ENCODE measurements around the gene CAPZA1. TPM values are rescaled to one million over a fixed set of nuclear protein-coding genes. Genes with fewer than 3 reads are reported as not detected.

CAPZA1 gene
- total RNA-seq, 1 experiment from 2014 or later, result 171 TPM

DNA sequence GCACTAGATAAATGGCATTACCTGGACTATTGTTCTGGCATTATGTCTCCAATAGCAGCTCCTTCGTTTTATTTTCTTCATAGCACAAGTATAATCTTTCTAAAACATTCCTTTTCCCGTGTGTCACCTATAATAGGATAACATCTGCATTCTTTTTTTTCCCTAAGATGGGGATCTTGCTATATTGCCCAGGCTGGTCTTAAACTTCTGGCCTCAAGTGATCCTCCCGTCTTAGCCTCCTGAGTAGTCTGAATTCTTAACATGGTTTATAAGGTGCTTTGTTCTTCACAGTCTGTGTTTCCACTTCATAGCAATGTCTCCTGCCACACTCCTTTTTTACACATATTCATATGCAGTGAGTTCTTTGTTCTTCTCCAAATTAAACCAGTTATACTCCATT, 46.2 kb downstream of the CAPZA1 start:
- no peak overlapping the region for H3K27ac ChIP-seq (ENCODE audit: low read depth, low read length, poor library complexity, severe bottlenecking)
- POLR2A ChIA-PET (ENCODE audit: low non-redundant PET), result no interaction called here
- BruUV-seq (replicated peaks), result no TSS peak
- CTCF ChIA-PET, result no interaction called here
- no peak overlapping the region for H3K4me3 ChIP-seq (ENCODE audit: low read depth, low read length, poor library complexity, severe bottlenecking)
- H3K27me3 ChIP-seq (replicated peaks; ENCODE audit: insufficient read depth, low read depth, low read length, poor library complexity), result no peaks in the 10 kb centered on the region
- TF ChIP-seq, protein P1, sequence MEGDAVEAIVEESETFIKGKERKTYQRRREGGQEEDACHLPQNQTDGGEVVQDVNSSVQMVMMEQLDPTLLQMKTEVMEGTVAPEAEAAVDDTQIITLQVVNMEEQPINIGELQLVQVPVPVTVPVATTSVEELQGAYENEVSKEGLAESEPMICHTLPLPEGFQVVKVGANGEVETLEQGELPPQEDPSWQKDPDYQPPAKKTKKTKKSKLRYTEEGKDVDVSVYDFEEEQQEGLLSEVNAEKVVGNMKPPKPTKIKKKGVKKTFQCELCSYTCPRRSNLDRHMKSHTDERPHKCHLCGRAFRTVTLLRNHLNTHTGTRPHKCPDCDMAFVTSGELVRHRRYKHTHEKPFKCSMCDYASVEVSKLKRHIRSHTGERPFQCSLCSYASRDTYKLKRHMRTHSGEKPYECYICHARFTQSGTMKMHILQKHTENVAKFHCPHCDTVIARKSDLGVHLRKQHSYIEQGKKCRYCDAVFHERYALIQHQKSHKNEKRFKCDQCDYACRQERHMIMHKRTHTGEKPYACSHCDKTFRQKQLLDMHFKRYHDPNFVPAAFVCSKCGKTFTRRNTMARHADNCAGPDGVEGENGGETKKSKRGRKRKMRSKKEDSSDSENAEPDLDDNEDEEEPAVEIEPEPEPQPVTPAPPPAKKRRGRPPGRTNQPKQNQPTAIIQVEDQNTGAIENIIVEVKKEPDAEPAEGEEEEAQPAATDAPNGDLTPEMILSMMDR (conservative IDR thresholded peaks at IDR 0.05; ENCODE audit: low read depth, low read length), result no peak
- no peak for TF ChIP-seq EZH2 (IDR thresholded peaks at IDR 0.05; ENCODE audit: borderline replicate concordance, low read depth, low read length, poor library complexity, severe bottlenecking)
- H3K4me1 ChIP-seq (ENCODE audit: insufficient read depth, low read length, poor library complexity, severe bottlenecking), result no peaks in the 10 kb centered on the region
- H3K36me3 ChIP-seq (ENCODE audit: insufficient read depth, low read length, poor library complexity, severe bottlenecking), result peaks cover 69% of the 10 kb centered on the region
- no peak for DNase-seq (ENCODE audit: low spot score)
- H3K9me3 ChIP-seq (ENCODE audit: low read depth, low read length, poor library complexity, severe bottlenecking), result no peaks in the 10 kb centered on the region
- intact Hi-C loops (cut with micrococcal nuclease; ENCODE audit: unreplicated experiment), result no loop called here

DNA sequence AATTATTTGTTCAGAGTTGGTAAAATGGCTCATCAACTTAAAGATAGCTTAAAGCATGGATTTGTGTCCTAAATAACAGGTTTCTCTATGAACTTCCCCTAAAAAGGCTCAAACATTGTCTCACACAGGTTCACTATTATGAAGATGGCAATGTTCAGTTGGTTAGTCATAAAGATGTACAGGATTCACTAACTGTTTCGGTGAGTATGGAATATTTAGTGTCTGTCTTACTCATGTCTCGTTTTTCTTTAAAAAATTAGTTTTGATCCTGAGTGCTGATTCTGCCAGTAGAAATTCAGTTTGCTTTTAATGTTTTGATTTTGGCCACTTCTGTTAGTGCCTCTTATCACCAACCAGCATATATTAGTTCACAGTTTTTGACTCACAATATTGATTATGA, 47.3 kb downstream of the CAPZA1 start:
- no peak for DNase-seq (ENCODE audit: low spot score)
- TF ChIP-seq EZH2 (IDR thresholded peaks at IDR 0.05; ENCODE audit: borderline replicate concordance, low read depth, low read length, poor library complexity, severe bottlenecking), result no peak
- TF ChIP-seq, protein P1 (conservative IDR thresholded peaks at IDR 0.05; ENCODE audit: low read depth, low read length), result no peak
- intact Hi-C loops (cut with micrococcal nuclease; ENCODE audit: unreplicated experiment), result no loop called here
- ChIA-PET POLR2A (ENCODE audit: low non-redundant PET) (no interaction called here), CTCF (no interaction called here)
- Histone ChIP-seq H3K9me3 (ENCODE audit: low read depth, low read length, poor library complexity, severe bottlenecking) (no peaks in the 10 kb centered on the region), H3K27ac (ENCODE audit: low read depth, low read length, poor library complexity, severe bottlenecking) (no peak overlapping the region), H3K27me3 (replicated peaks; ENCODE audit: insufficient read depth, low read depth, low read length, poor library complexity) (no peaks in the 10 kb centered on the region), H3K4me1 (ENCODE audit: insufficient read depth, low read length, poor library complexity, severe bottlenecking) (no peaks in the 10 kb centered on the region), H3K36me3 (ENCODE audit: insufficient read depth, low read length, poor library complexity, severe bottlenecking) (peaks cover 59% of the 10 kb centered on the region), H3K4me3 (ENCODE audit: low read depth, low read length, poor library complexity, severe bottlenecking) (no peak overlapping the region)
- BruUV-seq (replicated peaks), result no TSS peak

DNA sequence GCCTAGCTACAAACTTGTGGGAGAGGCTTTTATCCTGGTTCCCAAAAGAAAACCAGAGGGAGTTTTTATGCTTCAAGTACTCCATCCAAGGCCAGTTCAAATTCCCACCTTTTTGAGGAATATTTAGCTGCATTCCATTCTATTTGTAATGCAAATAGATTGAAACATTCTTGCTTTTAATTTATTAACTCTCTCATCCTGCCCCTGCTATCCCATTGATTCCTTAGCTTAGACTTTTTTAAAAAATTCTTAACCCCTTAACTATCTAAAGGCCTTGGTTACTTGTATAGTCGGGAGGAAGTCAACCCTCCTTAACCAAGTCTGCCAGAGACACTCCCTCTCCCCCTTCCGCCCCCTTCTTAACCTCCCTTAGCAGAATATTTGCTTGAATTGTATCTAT, 52.4 kb downstream of the CAPZA1 start:
- BruUV-seq (replicated peaks), result no TSS peak
- TF ChIP-seq, protein P1 (conservative IDR thresholded peaks at IDR 0.05; ENCODE audit: low read depth, low read length), result no peak
- no peak for TF ChIP-seq EZH2 (IDR thresholded peaks at IDR 0.05; ENCODE audit: borderline replicate concordance, low read depth, low read length, poor library complexity, severe bottlenecking)
- H3K4me1 ChIP-seq (ENCODE audit: insufficient read depth, low read length, poor library complexity, severe bottlenecking), result peaks cover 16% of the 10 kb centered on the region
- POLR2A ChIA-PET (ENCODE audit: low non-redundant PET), result interaction anchor here (0.6 kb wide), 1 partner anchor 33 kb away, joined by 4 read pairs; no protein-coding TSS in a partner anchor
- intact Hi-C loops (cut with micrococcal nuclease; ENCODE audit: unreplicated experiment), result loop anchor here (10.0 kb wide), 1 partner anchor 47 kb away; no protein-coding TSS in a partner anchor
- peaks cover 40% of the 10 kb centered on the region for H3K36me3 ChIP-seq (ENCODE audit: insufficient read depth, low read length, poor library complexity, severe bottlenecking)
- DNase-seq (ENCODE audit: low spot score), result no peak
- no peak overlapping the region for H3K27ac ChIP-seq (ENCODE audit: low read depth, low read length, poor library complexity, severe bottlenecking)
- H3K4me3 ChIP-seq (ENCODE audit: low read depth, low read length, poor library complexity, severe bottlenecking), result no peak overlapping the region
- no peaks in the 10 kb centered on the region for H3K27me3 ChIP-seq (replicated peaks; ENCODE audit: insufficient read depth, low read depth, low read length, poor library complexity)
- no peaks in the 10 kb centered on the region for H3K9me3 ChIP-seq (ENCODE audit: low read depth, low read length, poor library complexity, severe bottlenecking)
- CTCF ChIA-PET, result no interaction called here
